BLaER1 treated with 17β-estradiol and CSF1 and Interleukin-3, amounts not matched to agents 10 nM and 100 nM (cell line): ENCODE results near the gene ICAM3.

Source experiments
- H3K27ac ChIP-seq, 11 experiments: shearing (Covaris generic); formaldehyde crosslinking; 2 replicates each; pipeline ENCODE4 v1.8.1; 2022
- H3K27me3 ChIP-seq, 11 experiments: shearing (Covaris generic); formaldehyde crosslinking; 2 replicates each; pipeline ENCODE4 v1.8.1; 2022
- H3K36me3 ChIP-seq, 11 experiments: shearing (Covaris generic); formaldehyde crosslinking; 2 replicates each; pipeline ENCODE4 v1.8.1; 2022
- H3K4me1 ChIP-seq, 10 experiments: shearing (Covaris generic); formaldehyde crosslinking; 2 replicates each; pipeline ENCODE4 v1.8.1; 2022
- H3K4me2 ChIP-seq, 11 experiments: shearing (Covaris generic); formaldehyde crosslinking; 2 replicates each; pipeline ENCODE4 v1.8.1; 2022
- H3K4me3 ChIP-seq, 10 experiments: shearing (Covaris generic); formaldehyde crosslinking; 2 replicates each; pipeline ENCODE4 v1.8.1; 2022
- H3K9ac ChIP-seq, 11 experiments: shearing (Covaris generic); formaldehyde crosslinking; 2 replicates each; pipeline ENCODE4 v1.8.1; 2022
- H3K9me3 ChIP-seq, 11 experiments: shearing (Covaris generic); formaldehyde crosslinking; replicated peaks in 1 of 11; 2 replicates each; pipeline ENCODE4 v1.8.1; 2022
- H4K20me1 ChIP-seq, 11 experiments: shearing (Covaris generic); formaldehyde crosslinking; 2 replicates each; pipeline ENCODE4 v1.8.1; 2022
- Cebpa-rat ChIP-seq, 11 experiments: shearing (Covaris generic); IDR thresholded peaks; 2 replicates each; pipeline ENCODE4 v1.8.1; 2022

Gene ICAM3

DNA sequence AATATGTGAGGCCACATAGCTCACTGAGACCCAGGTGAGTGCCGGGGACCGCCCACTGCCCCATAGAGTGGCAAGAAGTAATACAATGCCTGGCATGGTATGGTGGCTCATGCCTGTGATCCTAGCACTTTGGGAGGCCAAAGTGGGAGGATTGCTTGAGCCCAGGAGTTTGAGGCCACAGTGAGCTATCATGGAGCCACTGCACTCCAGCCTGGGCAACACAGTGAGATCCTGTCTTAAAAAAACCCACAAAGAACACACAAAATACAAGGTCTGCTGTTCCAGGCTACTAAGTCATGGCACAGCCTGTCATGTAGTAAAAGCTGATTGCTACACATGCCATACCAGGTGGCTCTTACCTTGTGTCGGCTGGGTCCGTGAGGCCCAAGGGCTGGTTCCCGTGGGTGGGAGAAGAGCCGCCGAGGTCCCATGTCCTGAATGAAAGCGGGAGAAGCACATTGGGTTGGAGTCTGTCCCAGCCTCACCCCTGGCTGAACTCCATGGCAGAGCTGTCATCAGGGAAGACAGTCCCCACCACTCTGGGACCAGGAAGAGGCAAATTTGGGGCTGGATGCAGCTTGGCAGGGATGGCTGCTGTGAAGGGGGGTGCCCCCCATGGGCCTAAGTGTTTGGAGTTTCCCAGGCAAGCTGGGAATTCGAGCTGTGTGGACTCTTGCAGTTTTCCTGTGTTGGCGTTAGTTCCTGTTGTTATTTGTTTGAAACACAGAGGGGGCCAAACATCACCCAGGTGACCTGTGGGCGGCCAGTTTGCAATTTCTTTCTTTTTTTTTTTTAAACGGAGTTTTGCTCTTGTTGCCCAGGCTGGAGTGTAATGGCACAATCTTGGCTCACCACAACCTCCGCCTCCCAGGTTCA, 20.4 kb downstream of the ICAM3 start:
- H3K27me3 ChIP-seq, result no peaks in the 10 kb centered on the region
- no peaks in the 10 kb centered on the region for H3K9me3 ChIP-seq
- TF ChIP-seq Cebpa-rat (IDR thresholded peaks at IDR 0.05), result no peak
- no peak overlapping the region for H3K27ac ChIP-seq
- no peak overlapping the region for H3K4me3 ChIP-seq
- peaks cover 31 to 52% (median 42%) of the 10 kb centered on the region in 10 experiments for H3K4me1 ChIP-seq
- peaks cover 0 to 77% (median 47%) of the 10 kb centered on the region in 11 experiments; a peak in 20 of 22 replicates for H4K20me1 ChIP-seq
- peaks cover 57 to 82% (median 75%) of the 10 kb centered on the region in 11 experiments for H3K36me3 ChIP-seq
- no peak overlapping the region for H3K9ac ChIP-seq
- no peak overlapping the region for H3K4me2 ChIP-seq

GRCh38 chr19:10317857-10318462, 21.5 kb downstream of the ICAM3 start:
- no peak overlapping the region for H3K4me3 ChIP-seq
- H3K4me1 ChIP-seq, result peaks cover 20 to 41% (median 31%) of the 10 kb centered on the region in 10 experiments
- H3K27ac ChIP-seq, result no peak overlapping the region
- H4K20me1 ChIP-seq, result peaks cover 0 to 66% (median 36%) of the 10 kb centered on the region in 11 experiments; a peak in 18 of 22 replicates
- H3K9ac ChIP-seq, result no peak overlapping the region
- H3K27me3 ChIP-seq, result no peaks in the 10 kb centered on the region
- TF ChIP-seq Cebpa-rat (IDR thresholded peaks at IDR 0.05), result no peak
- H3K9me3 ChIP-seq, result no peaks in the 10 kb centered on the region
- H3K36me3 ChIP-seq, result peaks cover 57 to 74% (median 67%) of the 10 kb centered on the region in 11 experiments
- no peak overlapping the region for H3K4me2 ChIP-seq

DNA sequence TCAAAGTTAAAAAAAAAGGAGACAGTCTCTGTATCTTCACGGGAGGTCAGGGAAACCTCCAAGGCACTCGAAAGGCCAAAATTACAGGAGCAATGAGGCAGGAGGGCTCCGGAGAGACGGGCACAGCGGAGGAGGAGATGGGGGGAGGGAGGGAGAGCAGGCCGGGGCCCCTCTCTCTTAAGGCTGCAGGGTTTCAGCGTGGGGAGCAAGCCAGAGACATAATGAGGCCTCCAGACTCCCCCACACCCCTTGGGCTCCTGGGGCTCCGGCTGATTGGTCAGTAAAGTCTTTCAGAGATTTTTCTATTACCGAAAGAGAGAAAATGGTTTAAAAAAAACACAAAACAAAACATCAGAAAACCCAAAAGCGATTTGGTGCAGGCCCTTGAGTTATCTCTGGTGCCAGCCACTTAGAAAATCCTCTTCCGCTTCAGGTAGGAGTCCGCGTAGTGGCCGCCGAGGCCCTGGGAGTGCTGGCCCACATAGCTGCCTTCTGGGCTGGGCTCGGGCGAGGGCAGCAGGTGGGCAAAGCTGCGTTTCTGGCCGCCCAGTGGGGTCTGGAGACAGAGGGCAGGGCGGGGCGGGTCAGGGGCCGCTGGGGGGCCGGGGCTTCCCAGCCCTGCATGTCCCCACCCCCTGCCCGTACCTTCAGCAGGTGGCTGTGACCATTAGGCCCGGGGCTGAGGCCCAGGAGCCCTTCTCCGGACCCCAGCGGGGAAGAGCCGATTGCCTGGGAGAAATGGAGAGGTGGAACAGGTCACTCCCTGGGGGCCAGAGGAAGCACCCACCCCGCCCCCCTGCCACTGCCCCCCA, 22.2 kb downstream of the ICAM3 start:
- H4K20me1 ChIP-seq, result peaks cover 0 to 59% (median 29%) of the 10 kb centered on the region in 11 experiments; a peak in 17 of 22 replicates
- no peaks in the 10 kb centered on the region for H3K9me3 ChIP-seq
- H3K27ac ChIP-seq, result no peak overlapping the region
- H3K27me3 ChIP-seq, result no peaks in the 10 kb centered on the region
- H3K9ac ChIP-seq, result no peak overlapping the region; a peak in 1 of 22 replicates
- TF ChIP-seq Cebpa-rat (IDR thresholded peaks at IDR 0.05), result no peak
- H3K4me2 ChIP-seq, result no peak overlapping the region
- no peak overlapping the region for H3K4me3 ChIP-seq
- peaks cover 54 to 70% (median 60%) of the 10 kb centered on the region in 11 experiments for H3K36me3 ChIP-seq
- peaks cover 17 to 34% (median 24%) of the 10 kb centered on the region in 10 experiments for H3K4me1 ChIP-seq

GRCh38 chr19:10316229-10317044, 23.0 kb downstream of the ICAM3 start:
- H3K9ac ChIP-seq, result peak overlapping the region in 7 of 11 experiments; percentile 75 to 87 (median 79); a peak in 13 of 22 replicates
- peak overlapping the region in 4 of 11 experiments; percentile 62 to 76 (median 70); a peak in 3 of 22 replicates for H3K27ac ChIP-seq

GRCh38 chr19:10315335-10316214, 23.8 kb downstream of the ICAM3 start, which contains the start of gene FDX2:
TSS of gene FDX2 (minus strand) at chr19:10316015. CDS start at chr19:10315996, 19 bp downstream.
- peaks cover 12 to 30% (median 25%) of the 10 kb centered on the region in 10 experiments; a peak in 19 of 20 replicates for H3K4me1 ChIP-seq
- peak within 1 kb of the TSS in 9 of 11 experiments; percentile 49 to 76 (median 70); a peak in 18 of 22 replicates for H3K27ac ChIP-seq
- H3K4me2 ChIP-seq, result peak within 1 kb of the TSS; percentile 89 to 99 (median 97)
- no peaks in the 10 kb centered on the region for H3K27me3 ChIP-seq
- peak within 1 kb of the TSS; percentile 72 to 87 (median 79) for H3K9ac ChIP-seq
- H3K9me3 ChIP-seq, result no peaks in the 10 kb centered on the region
- peaks cover 37 to 54% (median 43%) of the 10 kb centered on the region in 11 experiments for H3K36me3 ChIP-seq
- peaks cover 0 to 42% (median 13%) of the 10 kb centered on the region in 11 experiments; a peak in 12 of 22 replicates for H4K20me1 ChIP-seq
- H3K4me3 ChIP-seq, result peak within 1 kb of the TSS; percentile 69 to 91 (median 84)
- TF ChIP-seq Cebpa-rat (IDR thresholded peaks at IDR 0.05), result no peak

More at GRCh38 chr19:10316229-10317044, 23.0 kb downstream of the ICAM3 start:
- peaks cover 46 to 62% (median 52%) of the 10 kb centered on the region in 11 experiments for H3K36me3 ChIP-seq
- peak overlapping the region in 8 of 10 experiments; percentile 81 to 91 (median 85); a peak in 8 of 20 replicates for H3K4me3 ChIP-seq
- H3K4me2 ChIP-seq, result peak overlapping the region; percentile 89 to 99 (median 97); a peak in 21 of 22 replicates
- TF ChIP-seq Cebpa-rat (IDR thresholded peaks at IDR 0.05), result no peak
- peaks cover 0 to 51% (median 21%) of the 10 kb centered on the region in 11 experiments; a peak in 15 of 22 replicates for H4K20me1 ChIP-seq
- peaks cover 11 to 26% (median 20%) of the 10 kb centered on the region in 10 experiments; a peak in 19 of 20 replicates for H3K4me1 ChIP-seq
- H3K27me3 ChIP-seq, result no peaks in the 10 kb centered on the region
- H3K9me3 ChIP-seq, result no peaks in the 10 kb centered on the region

GRCh38 chr19:10309423-10309822, 30.0 kb downstream of the ICAM3 start, which contains the start of gene ZGLP1:
TSS of gene ZGLP1 (minus strand) at chr19:10309815.
- Histone ChIP-seq H3K9ac (peak within 1 kb of the TSS in 9 of 11 experiments; percentile 15 to 65 (median 42); a peak in 15 of 22 replicates), H3K36me3 (peaks cover 0 to 11% (median 0%) of the 10 kb centered on the region in 11 experiments; a peak in 5 of 22 replicates), H3K4me2 (peak within 1 kb of the TSS; percentile 44 to 93 (median 79)), H4K20me1 (peaks cover 0 to 12% (median 0%) of the 10 kb centered on the region in 11 experiments; a peak in 2 of 22 replicates), H3K27me3 (peaks cover 0 to 2% (median 0%) of the 10 kb centered on the region in 11 experiments; a peak in 1 of 22 replicates), H3K4me3 (no peak within 1 kb of the TSS), H3K4me1 (peaks cover 45 to 67% (median 58%) of the 10 kb centered on the region in 10 experiments), H3K9me3 (no peaks in the 10 kb centered on the region), H3K27ac (peak within 1 kb of the TSS in 3 of 11 experiments; percentile 2 to 43 (median 40); a peak in 5 of 22 replicates)
- no peak for TF ChIP-seq Cebpa-rat (IDR thresholded peaks at IDR 0.05)
